KMS-11 (cell line): ENCODE measurements around the gene ADAM12.

Experiments used
- H2AFZ ChIP-seq: fragments of 200-600 bp; sonication (generic); 2 replicates; pipeline ENCODE4 v1.6.1; 2016; ENCODE audit warnings: antibody characterized with exemption, mixed run types, low read depth
- H3K27ac ChIP-seq: fragments of 200-600 bp; sonication (generic); 2 replicates; pipeline ENCODE4 v1.6.1; 2016; ENCODE audit warnings: mild to moderate bottlenecking, mixed run types
- H3K27me3 ChIP-seq: fragments of 200-600 bp; sonication (generic); 2 replicates; pipeline ENCODE4 v1.6.1; 2017; ENCODE audit warnings: mild to moderate bottlenecking, low read depth, mixed run types, moderate library complexity; ENCODE audit not compliant: insufficient read depth
- H3K36me3 ChIP-seq: fragments of 200-600 bp; sonication (generic); 2 replicates; pipeline ENCODE4 v1.6.1; 2017; ENCODE audit warnings: mild to moderate bottlenecking, mixed run types; ENCODE audit not compliant: insufficient read depth
- H3K4me1 ChIP-seq: fragments of 200-600 bp; sonication (generic); 2 replicates; pipeline ENCODE4 v1.6.1; 2016; ENCODE audit warnings: mild to moderate bottlenecking, low read depth, mixed run types; ENCODE audit not compliant: poor library complexity, severe bottlenecking
- H3K4me2 ChIP-seq: fragments of 200-600 bp; sonication (generic); 2 replicates; pipeline ENCODE4 v1.7.0; 2016; ENCODE audit warnings: mild to moderate bottlenecking, mixed run types
- H3K4me3 ChIP-seq: fragments of 200-600 bp; sonication (generic); IDR thresholded peaks from 2 replicates; pipeline ENCODE4 v1.6.1; 2017; ENCODE audit warnings: low read depth, low read length, mixed read lengths; ENCODE audit not compliant: insufficient read depth
- H3K79me2 ChIP-seq: fragments of 200-600 bp; sonication (generic); 2 replicates; pipeline ENCODE4 v1.6.1; 2016; ENCODE audit warnings: low read depth, mixed run types; ENCODE audit not compliant: insufficient read depth
- H3K9ac ChIP-seq: fragments of 200-600 bp; sonication (generic); 2 replicates; pipeline ENCODE4 v1.6.1; 2016; ENCODE audit warnings: mild to moderate bottlenecking, mixed run types
- H4K20me1 ChIP-seq: fragments of 200-600 bp; sonication (generic); 2 replicates; pipeline ENCODE4 v1.6.1; 2016; ENCODE audit warnings: mild to moderate bottlenecking, mixed run types; ENCODE audit not compliant: insufficient read depth
- TF ChIP-seq, protein P1 (sequence below): fragments of 200-600 bp; sonication (generic); conservative IDR thresholded peaks from 2 replicates; pipeline ENCODE4 v1.6.1; 2017; ENCODE audit warnings: low read depth, mild to moderate bottlenecking, antibody characterized with exemption, low read length, moderate library complexity, mixed read lengths

The ADAM12 gene

DNA sequence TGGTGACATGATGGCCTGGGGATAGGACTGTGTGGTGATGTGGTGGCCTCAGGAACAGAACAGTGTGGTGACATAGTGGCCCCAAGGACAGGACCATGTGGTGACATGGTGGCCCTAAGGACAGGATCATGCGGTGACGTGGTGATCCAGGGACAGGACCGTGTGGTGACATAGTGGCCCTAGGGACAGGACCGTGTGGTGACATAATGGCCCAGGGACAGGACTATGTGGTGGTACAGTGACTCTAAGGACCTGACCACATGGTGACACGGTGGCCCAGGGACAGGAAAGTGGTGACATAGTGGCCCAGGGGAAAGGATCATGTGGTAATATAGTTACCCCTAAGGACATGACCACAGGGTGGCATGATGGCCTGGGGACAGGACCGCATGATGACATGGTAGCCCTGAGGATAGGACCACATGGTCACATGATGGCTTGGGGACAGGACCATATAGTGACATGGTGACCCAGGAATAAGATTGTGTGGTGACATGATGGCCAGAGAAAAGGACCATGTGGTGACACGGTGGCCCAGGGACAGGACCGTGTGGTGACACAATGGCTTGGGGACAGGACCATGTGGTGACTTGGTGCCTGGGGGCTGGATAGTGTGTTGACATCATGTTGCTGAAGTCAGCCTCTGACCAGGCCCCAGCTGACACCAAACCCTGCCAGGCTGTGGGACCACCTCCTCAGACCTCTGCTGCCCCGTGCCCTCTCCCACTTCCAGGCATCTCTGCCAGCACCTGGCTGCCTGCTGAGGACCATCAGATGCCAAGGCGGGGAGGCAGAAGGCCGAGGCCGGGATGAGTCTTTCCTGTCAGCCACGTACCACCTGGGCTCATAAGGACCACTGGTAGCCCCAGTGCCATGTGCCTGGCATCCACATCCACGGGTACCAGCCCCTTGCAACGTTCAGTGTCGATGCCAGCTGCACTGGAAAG lies 99.5 kb downstream of the ADAM12 start:
- Histone ChIP-seq H3K4me2 (no peak overlapping the region), H3K9ac (no peak overlapping the region), H3K4me1 (no peaks in the 10 kb centered on the region), H3K27ac (no peak overlapping the region), H3K36me3 (no peaks in the 10 kb centered on the region), H3K4me3 (no peak overlapping the region), H3K79me2 (no peaks in the 10 kb centered on the region), H4K20me1 (no peaks in the 10 kb centered on the region), H3K27me3 (no peaks in the 10 kb centered on the region), H2AFZ (no peak overlapping the region)
- TF ChIP-seq, protein P1, sequence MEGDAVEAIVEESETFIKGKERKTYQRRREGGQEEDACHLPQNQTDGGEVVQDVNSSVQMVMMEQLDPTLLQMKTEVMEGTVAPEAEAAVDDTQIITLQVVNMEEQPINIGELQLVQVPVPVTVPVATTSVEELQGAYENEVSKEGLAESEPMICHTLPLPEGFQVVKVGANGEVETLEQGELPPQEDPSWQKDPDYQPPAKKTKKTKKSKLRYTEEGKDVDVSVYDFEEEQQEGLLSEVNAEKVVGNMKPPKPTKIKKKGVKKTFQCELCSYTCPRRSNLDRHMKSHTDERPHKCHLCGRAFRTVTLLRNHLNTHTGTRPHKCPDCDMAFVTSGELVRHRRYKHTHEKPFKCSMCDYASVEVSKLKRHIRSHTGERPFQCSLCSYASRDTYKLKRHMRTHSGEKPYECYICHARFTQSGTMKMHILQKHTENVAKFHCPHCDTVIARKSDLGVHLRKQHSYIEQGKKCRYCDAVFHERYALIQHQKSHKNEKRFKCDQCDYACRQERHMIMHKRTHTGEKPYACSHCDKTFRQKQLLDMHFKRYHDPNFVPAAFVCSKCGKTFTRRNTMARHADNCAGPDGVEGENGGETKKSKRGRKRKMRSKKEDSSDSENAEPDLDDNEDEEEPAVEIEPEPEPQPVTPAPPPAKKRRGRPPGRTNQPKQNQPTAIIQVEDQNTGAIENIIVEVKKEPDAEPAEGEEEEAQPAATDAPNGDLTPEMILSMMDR, result no peak

DNA sequence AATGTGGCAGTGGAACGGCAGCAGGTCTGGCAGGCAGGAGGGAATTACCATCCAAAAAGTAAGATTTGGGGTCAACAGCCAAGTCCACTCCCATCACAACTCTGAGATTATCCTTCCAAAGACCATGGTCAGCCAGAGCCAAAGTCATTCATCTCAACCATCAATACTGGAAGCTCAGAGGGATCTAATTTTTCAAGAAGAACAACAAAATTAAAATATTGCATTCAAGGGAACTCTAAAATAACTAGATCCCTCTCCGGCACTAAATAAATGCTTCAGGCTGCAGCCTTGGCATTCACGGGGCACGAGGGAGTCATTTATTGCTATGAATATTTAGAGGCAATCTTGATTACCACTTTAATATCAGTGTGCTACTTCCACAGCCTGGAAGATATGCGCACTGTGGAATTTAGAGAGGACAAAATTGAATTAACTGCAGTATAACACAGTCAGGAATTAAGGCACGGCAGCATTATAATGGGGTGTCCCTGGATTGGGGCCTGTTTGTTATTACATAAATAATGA lies 102.0 kb downstream of the ADAM12 start:
- H3K36me3 ChIP-seq, result no peaks in the 10 kb centered on the region
- no peak overlapping the region for H3K4me2 ChIP-seq
- no peaks in the 10 kb centered on the region for H4K20me1 ChIP-seq
- H3K4me3 ChIP-seq, result no peak overlapping the region
- no peaks in the 10 kb centered on the region for H3K27me3 ChIP-seq
- H3K4me1 ChIP-seq, result no peaks in the 10 kb centered on the region
- TF ChIP-seq, protein P1, result no peak
- H3K27ac ChIP-seq, result no peak overlapping the region
- no peaks in the 10 kb centered on the region for H3K79me2 ChIP-seq
- H3K9ac ChIP-seq, result no peak overlapping the region
- H2AFZ ChIP-seq, result no peak overlapping the region

DNA sequence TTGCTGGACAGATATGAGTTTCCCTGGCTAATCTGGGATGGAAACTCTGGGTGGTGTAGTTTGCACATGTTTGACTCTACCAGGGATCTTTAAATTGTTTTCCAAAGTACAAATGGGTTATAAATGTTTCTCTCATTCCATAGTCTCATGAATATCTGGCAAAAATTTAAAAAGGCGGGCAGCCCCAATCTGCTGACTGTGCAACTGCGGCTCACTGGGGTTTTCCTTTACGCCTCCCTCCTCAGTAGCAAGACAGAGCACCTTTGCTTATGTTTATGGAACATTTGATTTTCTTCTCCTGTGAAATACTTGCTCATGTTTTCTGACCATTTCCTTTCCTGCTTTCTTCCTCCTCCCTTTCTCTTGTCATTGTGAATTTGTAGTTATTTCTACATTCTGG lies 105.0 kb downstream of the ADAM12 start:
- H3K27ac ChIP-seq, result no peak overlapping the region
- H2AFZ ChIP-seq, result no peak overlapping the region
- H4K20me1 ChIP-seq, result no peaks in the 10 kb centered on the region
- TF ChIP-seq, protein P1, result no peak
- H3K27me3 ChIP-seq, result no peaks in the 10 kb centered on the region
- H3K4me3 ChIP-seq, result no peak overlapping the region
- no peaks in the 10 kb centered on the region for H3K4me1 ChIP-seq
- no peak overlapping the region for H3K4me2 ChIP-seq
- no peaks in the 10 kb centered on the region for H3K79me2 ChIP-seq
- no peaks in the 10 kb centered on the region for H3K36me3 ChIP-seq
- H3K9ac ChIP-seq, result no peak overlapping the region

DNA sequence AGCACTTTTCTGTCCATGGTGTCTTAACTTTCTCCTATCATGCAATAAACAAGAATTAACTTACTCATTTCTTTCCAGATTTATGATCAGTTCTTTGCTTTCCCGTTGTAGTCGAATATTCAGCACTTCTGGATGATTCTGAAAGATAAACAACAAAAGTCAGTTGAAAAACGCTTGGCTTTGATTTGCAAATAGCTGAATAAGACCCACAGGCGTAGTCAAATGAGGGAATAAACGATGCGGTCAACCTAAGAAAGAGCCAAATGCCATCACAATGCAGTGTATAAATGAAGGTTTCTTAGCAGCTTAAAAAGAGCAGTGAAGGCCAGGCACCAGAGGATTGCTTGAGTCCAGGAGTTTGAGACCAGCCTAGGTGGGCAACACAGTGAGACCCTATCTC lies 109.4 kb downstream of the ADAM12 start:
- Histone ChIP-seq H4K20me1 (no peaks in the 10 kb centered on the region), H3K4me1 (no peaks in the 10 kb centered on the region), H3K4me3 (no peak overlapping the region), H3K27ac (no peak overlapping the region), H3K27me3 (no peaks in the 10 kb centered on the region), H3K4me2 (no peak overlapping the region), H2AFZ (no peak overlapping the region), H3K9ac (no peak overlapping the region), H3K79me2 (no peaks in the 10 kb centered on the region), H3K36me3 (no peaks in the 10 kb centered on the region)
- TF ChIP-seq, protein P1, result no peak
